Measurements from ENCODE around the gene CFAP126. TPM values are rescaled to one million over a fixed set of nuclear protein-coding genes. Genes with fewer than 3 reads are reported as not detected.
"Not testable (repeated sequence)": the region's sequence is repeated elsewhere in the genome, so short reads cannot be mapped to it uniquely, and the experiment has no call there.

Gene CFAP126
- total RNA-seq, 1 donor from 2014 or later, result not detected

DNA sequence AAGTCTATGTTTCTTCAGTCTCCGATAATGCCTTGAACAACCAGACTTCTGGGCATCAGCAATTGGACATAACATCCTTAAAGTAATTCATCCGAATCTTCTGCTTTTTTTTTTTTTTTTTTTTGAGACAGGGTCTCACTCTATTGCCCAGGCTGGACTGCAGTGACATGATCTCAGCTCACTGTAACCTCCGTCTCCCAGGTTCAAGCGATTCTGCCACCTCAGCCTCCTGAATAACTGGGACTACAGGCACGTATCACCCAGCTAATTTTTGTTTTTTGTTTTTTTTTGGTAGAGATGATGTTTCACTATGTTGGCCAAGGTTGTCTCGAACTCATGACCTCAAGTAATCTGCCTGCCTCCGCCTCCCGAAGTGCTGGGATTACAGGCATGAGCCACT, 23.9 kb upstream of the CFAP126 start:
- DNase-seq (ENCODE audit: low spot score in 2 of 2), result peak in 1 of 2 donors; percentile 44
- no peaks in the 10 kb centered on the region for H3K36me3 ChIP-seq
- TF ChIP-seq, protein P1, sequence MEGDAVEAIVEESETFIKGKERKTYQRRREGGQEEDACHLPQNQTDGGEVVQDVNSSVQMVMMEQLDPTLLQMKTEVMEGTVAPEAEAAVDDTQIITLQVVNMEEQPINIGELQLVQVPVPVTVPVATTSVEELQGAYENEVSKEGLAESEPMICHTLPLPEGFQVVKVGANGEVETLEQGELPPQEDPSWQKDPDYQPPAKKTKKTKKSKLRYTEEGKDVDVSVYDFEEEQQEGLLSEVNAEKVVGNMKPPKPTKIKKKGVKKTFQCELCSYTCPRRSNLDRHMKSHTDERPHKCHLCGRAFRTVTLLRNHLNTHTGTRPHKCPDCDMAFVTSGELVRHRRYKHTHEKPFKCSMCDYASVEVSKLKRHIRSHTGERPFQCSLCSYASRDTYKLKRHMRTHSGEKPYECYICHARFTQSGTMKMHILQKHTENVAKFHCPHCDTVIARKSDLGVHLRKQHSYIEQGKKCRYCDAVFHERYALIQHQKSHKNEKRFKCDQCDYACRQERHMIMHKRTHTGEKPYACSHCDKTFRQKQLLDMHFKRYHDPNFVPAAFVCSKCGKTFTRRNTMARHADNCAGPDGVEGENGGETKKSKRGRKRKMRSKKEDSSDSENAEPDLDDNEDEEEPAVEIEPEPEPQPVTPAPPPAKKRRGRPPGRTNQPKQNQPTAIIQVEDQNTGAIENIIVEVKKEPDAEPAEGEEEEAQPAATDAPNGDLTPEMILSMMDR (IDR thresholded peaks at IDR 0.05), result no peak
- no peak overlapping the region for H3K4me3 ChIP-seq
- intact Hi-C loops (cut with DNase I), result loop anchor here (10.0 kb wide), 3 partner anchors 347 to 1467 kb away; partner anchors contain the start of genes PEA15, TAGLN2 and USF1
- H3K4me1 ChIP-seq, result peaks cover 0 to 4% of the 10 kb centered on the region in 2 donors
- H3K27ac ChIP-seq, result no peak overlapping the region
- H3K27me3 ChIP-seq, result no peaks in the 10 kb centered on the region
- no peaks in the 10 kb centered on the region for H3K9me3 ChIP-seq

DNA sequence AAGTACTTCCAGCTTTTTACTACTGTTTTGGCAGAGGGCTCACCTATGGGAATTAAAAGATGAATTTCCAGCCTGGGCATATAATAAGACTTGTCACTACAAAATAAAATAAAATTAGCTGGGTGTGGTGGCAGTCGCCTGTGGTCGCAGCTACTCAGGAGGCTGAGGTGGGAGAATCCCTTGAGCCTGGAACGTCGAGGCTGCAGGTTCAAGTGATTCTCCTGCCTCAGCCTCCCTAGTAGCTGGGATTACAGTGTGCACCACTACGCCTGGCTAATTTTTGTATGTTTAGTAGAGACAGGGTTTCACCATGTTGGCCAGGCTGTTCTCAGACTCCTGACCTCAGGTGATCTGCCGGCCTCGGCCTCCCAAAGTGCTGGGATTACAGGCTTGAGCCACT, 23.5 kb upstream of the CFAP126 start:
- DNase-seq (ENCODE audit: low spot score in 2 of 2), result peak in 1 of 2 donors; percentile 57
- not testable (repeated sequence) for H3K36me3 ChIP-seq, H3K9me3 ChIP-seq, H3K4me1 ChIP-seq, H3K27ac ChIP-seq, H3K27me3 ChIP-seq
- peak overlapping the region in 1 of 2 donors; percentile 74 for H3K4me3 ChIP-seq
- intact Hi-C loops (cut with DNase I), result loop anchor here (10.0 kb wide), 3 partner anchors 346 to 1466 kb away; partner anchors contain the start of genes PEA15, TAGLN2 and USF1

DNA sequence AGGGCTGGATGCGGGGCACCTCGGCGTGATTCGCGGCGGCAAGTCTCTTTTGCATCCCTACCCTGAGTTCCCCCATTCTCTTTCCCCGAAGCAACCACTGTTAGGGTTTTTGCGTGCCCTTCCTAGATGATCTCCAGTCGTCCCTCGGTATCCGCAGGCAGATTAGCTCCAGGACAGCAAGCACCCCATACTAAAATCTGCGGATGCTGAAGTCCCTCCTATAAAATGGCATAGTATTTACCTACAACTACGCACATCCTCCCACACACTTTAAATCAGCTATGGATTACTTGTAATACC, 22.8 kb upstream of the CFAP126 start:
- H3K4me3 ChIP-seq, result peak overlapping the region; percentile 53 to 74
- H3K27ac ChIP-seq, result peak overlapping the region; percentile 82 to 84
- H3K27me3 ChIP-seq, result no peaks in the 10 kb centered on the region
- no peaks in the 10 kb centered on the region for H3K9me3 ChIP-seq
- DNase-seq (ENCODE audit: low spot score in 2 of 2), result no peak
- TF ChIP-seq, protein P1 (IDR thresholded peaks at IDR 0.05), result no peak
- no peaks in the 10 kb centered on the region for H3K36me3 ChIP-seq
- H3K4me1 ChIP-seq, result peaks cover 0 to 4% of the 10 kb centered on the region in 2 donors
- intact Hi-C loops (cut with DNase I), result loop anchor here (1.0 to 10.0 kb wide), 4 partner anchors 9 to 1466 kb away; partner anchors contain the start of genes PEA15, TAGLN2 and USF1

DNA sequence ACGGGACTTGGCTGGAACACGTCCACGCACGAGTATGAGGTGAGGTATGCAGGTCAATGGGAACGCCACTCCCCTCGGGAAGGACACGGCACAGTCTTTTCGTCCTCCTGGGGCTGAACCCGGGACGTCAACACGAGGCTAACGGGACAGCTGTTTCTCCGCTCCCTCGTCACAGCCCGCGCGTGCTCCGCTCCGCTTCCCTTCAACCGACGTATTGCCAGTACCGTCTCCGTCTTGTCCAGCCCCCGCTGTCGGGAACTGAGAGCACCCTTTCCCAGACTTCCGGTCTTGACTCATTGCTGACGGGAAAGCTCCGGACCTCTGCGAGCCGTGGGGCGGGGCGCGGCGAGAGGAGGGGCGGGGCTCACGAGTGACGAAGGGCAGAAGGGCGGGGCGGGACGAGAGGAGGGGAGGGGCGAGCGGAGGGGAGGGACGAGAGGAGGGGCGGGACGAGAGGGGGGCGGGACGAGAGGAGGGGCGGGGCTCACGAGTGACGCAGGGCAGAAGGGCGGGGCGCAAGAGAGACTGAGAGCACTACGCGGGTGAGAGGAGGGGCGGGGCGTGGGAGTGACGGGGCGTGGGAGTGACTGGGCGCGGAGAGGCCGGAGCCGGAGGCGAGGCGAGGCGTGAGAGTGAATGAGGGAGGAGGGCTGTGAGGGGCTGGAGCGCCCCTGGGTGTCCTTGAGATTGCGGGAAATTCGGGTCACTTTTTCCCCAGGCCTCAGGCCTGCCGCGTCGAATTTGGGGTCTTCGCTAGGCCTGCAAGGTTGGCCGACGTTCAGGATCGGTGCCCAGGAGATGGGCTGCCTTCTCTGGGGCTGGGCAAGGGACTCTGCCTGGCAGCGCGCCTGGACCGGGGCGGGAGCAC, 22.2 kb upstream of the CFAP126 start:
- Histone ChIP-seq H3K4me1 (peaks cover 0 to 4% of the 10 kb centered on the region in 2 donors), H3K36me3 (no peaks in the 10 kb centered on the region), H3K9me3 (no peaks in the 10 kb centered on the region), H3K27me3 (no peaks in the 10 kb centered on the region), H3K27ac (peak overlapping the region; percentile 89 to 93), H3K4me3 (peak overlapping the region; percentile 53 to 74)
- intact Hi-C loops (cut with DNase I), result loop anchor here (1.0 to 10.0 kb wide), 6 partner anchors 9 to 1465 kb away; partner anchors contain the start of genes DEDD, NIT1, PEA15 and PFDN2
- TF ChIP-seq, protein P1 (IDR thresholded peaks at IDR 0.05), result no peak
- peak; percentile 95 to 99 for DNase-seq (ENCODE audit: low spot score in 2 of 2)

DNA sequence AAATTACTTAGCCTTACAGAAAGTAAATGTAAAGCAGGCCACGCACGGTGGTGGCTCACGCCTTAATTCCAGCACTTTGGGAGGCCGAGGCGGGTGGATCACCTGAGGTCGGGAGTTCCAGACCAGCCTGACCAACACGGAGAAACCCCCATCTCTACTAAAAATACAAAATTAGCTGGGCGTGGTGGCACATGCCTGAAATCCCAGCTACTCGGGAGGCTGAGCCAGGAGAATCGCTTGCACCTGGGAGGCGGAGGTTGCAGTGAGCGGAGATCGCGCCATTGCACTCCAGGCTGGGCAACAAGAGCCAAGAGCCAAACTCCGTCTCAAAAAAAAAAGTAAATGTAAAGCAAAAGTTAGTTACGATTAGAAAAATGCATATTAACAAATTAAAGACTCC, 21.5 kb upstream of the CFAP126 start:
- H3K4me3 ChIP-seq, result peak overlapping the region; percentile 53 to 64

DNA sequence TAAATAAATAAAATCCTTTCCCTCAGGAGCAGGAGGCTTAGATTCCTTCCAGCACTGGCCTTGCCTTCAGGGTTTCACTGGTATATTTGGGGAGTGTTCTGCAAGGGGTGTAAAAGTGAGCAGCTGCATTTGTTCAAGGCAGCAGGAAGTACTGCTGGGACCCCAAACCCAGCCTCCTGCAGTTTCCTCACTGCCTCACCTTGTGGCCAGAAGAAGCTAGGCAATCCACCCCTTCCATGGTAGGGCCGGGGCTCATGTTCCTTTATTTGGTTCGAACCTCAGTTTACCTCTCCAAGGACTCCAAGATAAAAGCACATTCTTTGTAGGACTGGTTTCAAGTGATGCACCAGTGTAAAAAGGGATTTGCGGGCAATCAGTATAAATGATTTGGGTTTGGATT, 21.0 kb upstream of the CFAP126 start:
- no peaks in the 10 kb centered on the region for H3K27me3 ChIP-seq
- no peak overlapping the region for H3K4me3 ChIP-seq
- intact Hi-C loops (cut with DNase I), result loop anchor here (5.0 kb wide), 2 partner anchors 256 to 271 kb away; partner anchors contain the start of genes DEDD, NIT1 and PFDN2
- H3K9me3 ChIP-seq, result no peaks in the 10 kb centered on the region
- H3K27ac ChIP-seq, result peak overlapping the region; percentile 20 to 93
- DNase-seq (ENCODE audit: low spot score in 2 of 2), result peak in 1 of 2 donors; percentile 61
- H3K36me3 ChIP-seq, result no peaks in the 10 kb centered on the region
- TF ChIP-seq, protein P1 (IDR thresholded peaks at IDR 0.05), result no peak
- H3K4me1 ChIP-seq, result peaks cover 0 to 4% of the 10 kb centered on the region in 2 donors

More for the DNA sequence above, 21.5 kb upstream of the CFAP126 start:
- not testable (repeated sequence) for H3K9me3 ChIP-seq, H3K36me3 ChIP-seq, H3K27me3 ChIP-seq, H3K4me1 ChIP-seq
- peak in 1 of 2 donors; percentile 61 for DNase-seq (ENCODE audit: low spot score in 2 of 2)
- intact Hi-C loops (cut with DNase I), result loop anchor here (5.0 kb wide), 2 partner anchors 257 to 272 kb away; partner anchors contain the start of genes DEDD, NIT1 and PFDN2
- peak overlapping the region; percentile 89 to 93 for H3K27ac ChIP-seq

All from ascending aorta (tissue), 2 donors.